ENCODE data around the gene GPD1.

GPD1 gene

DNA sequence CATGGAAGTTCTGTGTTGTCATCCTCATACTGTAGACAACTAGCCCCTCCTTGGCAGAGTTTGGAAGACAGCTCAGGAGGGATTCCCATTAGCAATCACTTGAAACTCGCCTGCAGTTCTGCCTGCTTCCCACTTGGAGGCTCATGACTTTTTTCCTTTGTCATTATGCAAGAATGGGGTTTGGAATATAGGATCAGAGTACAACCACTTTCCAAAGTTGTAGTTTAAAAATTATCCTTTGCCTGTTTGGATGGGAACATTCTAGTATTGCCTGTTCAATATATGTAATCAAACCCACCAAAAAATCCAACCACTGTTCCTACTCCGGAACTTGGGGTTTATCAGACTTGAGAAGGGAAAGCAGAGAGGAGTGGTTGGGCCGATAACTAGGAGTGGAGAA lies 2.1 kb upstream of the GPD1 start:
- no peak for DNase-seq (ENCODE audit: low read depth)

DNA sequence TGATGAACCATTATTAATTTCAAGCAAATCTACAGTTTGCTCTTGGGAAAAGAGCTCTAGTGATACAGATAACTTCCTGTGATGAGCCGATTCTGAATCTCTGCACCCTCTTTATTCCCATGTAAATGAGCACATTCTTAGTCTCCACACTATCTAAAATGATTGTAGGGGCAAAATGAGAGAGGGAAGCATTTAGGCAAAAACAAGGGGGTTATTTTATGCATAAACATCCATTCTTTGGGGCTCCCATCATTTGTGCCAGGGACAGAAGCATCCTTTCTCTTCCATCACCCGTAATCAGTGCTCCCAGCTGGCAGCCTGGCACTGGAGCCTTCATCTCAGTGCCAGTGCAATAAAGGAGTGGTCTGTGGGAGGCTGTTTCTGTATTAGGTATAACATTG lies 1.7 kb upstream of the GPD1 start:
- DNase-seq (ENCODE audit: low read depth) = no peak

DNA sequence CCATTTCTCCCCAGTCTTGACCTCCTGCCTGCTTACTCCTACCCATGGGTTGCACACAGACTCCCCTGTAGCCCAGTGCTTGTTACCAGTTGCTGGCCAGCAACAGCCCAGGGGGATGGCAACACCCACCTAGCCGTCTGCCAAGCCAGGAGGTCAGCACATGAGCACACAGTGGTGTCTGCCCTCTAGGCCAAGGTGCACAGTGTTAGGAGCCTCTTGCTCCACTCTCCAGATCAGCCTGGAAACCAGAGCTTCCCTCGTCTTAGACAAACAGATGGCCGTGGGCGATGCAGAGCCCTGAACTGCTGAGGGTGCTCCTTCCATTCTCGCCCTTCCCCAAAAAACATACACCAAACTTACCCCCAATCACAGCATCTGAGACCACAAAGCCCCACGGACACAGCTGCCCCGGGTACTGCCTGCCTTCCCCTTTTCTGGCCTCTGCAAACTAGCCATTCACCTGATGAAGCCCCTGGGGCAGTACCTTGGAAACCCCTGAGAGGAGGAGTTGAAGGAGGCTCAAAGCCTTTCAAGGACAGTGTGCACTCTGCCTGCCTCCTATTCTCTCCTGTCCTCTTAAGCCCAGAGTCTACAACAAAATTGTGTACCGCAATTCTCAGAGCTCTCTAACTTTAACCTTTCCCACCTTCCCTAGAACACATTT lies 1.0 kb upstream of the GPD1 start:
- no peak for DNase-seq (ENCODE audit: low read depth)

DNA sequence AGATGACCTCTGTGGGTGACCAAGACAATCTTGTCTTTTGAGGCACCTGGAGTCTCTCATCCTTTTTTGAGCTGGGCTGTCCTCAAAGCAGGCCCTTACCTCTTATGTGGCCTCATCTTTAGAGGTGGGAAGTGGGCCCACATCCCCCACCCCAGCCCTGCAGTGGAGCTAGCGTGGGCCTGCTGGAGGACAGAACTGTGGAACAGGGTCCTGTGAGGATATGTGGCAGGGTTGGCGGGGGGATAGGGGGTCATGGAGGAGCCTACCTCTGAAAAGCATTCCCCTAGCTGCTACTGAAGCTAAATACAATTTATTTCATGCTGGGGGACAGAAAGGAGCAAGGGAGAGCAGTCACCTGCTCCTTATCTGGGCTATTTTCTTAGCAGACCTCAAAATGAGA lies 457 bp upstream of the GPD1 start:
- DNase-seq (ENCODE audit: low read depth) = no peak

DNA sequence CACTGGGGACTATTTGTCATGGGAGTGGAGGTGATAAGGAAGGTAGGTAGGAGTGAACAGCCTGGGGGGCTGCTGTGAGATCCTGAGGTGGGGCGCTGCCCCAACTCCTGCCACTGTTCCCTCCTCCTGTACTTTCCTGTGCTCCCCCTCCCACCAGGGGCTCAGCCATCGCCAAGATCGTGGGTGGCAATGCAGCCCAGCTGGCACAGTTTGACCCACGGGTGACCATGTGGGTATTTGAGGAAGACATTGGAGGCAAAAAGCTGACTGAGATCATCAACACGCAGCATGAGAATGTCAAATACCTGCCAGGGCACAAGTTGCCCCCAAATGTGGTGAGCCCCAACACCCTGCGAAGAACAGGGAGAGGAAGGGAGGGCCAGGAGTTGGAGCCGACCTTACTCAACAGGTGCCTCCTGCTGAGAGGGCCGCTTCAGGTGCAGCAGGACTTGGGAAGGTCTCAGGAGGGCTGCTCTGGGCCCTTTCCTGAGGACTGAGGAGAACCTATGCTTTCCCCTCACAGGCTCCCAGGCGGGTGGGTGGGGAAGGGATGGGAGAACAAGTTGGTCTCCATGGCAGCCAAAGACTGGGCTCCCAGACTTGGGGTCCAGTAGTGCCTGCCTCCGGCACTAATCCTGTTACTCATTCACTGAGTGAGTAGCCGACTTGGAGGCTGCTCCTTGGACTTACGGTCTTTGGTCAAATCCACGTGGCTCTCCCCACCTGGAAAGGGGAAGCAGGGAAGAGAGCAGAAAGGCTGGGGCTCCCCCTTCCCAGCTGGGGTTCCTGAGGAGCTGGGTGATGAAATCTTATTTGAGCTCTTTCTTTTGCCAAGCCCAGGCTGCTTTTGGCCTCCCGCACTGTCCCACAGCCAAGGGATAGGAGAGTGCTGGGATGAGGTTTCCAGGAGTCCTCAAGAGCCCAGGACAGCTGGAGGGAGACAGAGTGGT lies 884 bp downstream of the GPD1 start:
- DNase-seq (ENCODE audit: low read depth) = no peak

DNA sequence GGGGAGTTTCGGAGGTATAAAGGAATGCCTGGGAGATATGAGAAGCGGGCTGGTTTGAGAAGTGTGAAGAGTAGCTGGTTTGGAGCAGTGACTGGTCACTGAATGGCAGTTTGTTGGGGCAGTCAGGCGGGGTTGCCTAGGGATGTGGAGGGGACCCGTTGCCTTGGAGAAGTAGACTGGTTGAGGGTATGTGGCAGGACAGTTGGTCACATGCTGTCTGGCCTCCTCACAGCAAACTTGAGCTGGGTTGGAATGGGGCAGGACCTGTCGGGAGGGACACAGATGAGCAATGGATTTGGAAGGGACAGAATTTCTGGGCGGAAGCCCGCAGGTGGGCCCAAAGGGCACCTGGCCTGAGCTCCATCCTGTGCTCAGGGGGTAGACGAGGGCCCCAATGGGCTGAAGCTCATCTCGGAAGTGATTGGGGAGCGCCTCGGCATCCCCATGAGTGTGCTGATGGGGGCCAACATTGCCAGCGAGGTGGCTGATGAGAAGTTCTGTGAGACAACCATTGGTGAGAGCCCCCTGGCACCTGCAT lies 2.2 kb downstream of the GPD1 start:
- DNase-seq (ENCODE audit: low read depth) = no peak

DNA sequence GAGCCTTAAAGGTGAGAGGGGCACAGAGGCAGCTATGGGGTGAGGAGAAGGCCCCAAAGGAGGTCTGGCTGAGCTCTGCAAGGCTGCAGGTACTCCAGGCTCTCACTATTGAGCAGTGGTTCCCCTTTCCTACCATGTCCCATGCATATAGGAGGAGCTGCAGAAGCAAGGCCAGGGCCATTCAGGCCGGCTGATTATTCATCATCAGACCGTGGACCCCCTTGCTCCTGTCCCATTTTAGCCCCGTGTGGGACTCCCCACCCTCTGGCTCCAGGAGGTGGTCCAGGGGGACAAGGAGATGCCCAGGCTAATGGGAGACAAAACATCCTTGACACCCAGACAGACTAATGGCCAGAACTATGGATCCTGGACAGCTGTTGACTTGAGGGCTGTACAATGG lies 3.1 kb downstream of the GPD1 start:
- no peak for DNase-seq (ENCODE audit: low read depth)

DNA sequence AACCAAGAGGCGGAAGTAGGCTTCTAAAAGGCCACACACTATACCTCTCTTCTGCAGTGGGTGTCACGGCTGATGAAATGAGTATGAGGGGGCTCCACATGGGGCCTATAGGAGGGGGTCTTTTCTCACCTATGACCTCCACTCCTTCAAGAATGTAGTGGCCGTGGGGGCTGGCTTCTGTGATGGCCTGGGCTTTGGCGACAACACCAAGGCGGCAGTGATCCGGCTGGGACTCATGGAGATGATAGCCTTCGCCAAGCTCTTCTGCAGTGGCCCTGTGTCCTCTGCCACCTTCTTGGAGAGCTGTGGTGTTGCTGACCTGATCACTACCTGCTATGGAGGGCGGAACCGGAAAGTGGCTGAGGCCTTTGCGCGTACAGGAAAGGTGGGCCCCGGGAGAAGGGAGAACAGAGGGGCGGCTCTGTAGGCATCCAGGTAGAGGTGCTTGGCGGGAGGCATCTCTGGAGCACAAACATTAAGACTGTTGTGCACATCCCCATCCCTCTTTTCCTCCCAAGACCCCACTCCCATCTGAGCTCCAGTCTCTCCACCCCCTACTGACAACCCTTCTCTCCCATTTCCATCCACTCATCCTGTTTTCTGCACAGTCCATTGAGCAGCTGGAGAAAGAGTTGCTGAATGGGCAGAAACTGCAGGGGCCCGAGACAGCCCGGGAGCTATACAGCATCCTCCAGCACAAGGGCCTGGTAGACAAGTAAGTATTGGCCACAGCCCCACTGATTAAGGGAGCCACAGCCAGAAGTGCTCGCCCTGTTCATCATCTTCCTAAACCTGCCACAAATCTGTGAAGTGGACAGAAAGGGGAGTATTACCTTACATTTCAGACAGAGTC lies 3.8 kb downstream of the GPD1 start:
- no peak for DNase-seq (ENCODE audit: low read depth)

DNA sequence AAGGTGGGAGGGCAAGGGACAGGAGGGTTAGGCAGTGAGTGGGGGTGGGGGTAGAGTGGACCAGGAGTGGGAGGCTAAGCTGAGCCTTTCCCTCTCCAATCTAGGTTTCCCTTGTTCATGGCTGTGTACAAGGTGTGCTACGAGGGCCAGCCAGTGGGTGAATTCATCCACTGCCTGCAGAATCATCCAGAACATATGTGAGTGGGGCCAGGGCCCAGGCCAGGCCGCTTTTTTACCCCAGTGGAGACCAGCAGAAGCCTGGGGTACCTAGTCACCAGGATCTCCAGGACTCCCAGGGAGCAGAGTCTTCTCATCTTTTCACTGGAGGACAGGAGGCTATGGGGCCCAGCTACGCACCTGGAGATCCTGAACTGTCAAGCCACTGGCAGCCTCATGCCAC lies 5.5 kb downstream of the GPD1 start:
- DNase-seq (ENCODE audit: low read depth) = no peak

DNA sequence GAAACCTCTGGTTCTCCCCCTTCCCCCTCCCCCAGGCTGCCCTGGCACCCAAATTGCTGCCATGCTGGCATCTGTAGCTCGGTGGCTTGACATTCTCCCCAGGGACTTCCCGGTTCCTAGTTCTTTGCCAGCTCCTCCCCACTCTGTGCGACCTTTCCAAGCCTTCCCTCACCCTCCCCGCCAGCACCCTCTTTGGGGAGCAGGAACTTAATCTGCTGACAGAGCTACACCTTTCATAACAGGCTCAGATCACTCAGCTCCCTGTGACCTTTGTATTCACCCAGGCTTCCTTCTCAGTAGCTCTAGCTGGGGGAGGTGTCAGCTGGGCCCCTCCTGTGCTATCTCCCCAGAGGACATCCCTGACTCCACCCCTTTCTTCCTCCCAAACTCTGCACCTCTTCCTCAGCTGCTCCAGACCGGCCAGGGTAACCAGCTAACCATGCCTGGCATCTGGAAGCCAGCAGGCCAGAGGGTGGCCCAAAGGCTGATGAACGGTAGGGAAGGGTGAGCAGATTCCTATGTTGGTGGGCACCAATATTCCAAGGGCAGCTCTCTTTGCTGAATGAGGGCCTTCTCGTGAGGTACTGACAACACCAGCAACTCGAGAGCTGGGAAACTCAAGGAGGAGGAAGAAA lies 6.4 kb downstream of the GPD1 start:
- no peak for DNase-seq (ENCODE audit: low read depth)

DNA sequence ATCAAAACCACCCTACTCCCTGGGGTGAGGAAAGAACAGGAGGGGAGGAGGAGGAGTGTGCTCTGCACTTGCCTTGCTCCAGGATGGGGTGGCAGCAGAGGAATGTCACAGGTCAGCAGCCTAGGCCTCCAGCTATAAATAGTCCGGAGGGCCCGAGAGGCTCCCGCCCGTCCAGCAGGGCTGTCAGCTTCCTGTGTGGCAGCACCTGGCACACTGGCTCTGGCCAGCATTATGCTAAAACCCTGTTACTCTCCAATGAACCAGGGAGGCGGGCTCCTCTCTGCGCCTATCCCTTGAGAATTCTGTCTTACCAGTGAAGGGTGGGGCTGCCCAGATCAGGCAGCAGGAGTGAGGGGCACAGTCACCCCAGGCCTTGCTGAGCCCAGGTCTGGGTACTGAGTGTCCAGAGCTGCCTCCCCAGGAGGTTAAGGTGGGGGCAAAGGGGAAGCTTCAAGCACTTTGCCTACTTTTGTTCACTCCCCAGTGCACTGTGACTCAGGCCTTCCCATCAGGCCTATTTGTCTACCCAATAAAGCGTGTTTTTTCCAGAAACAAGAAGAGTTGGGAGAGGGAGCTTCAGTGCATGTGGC lies 7.0 kb downstream of the GPD1 start:
- no peak for DNase-seq (ENCODE audit: low read depth)

DNA sequence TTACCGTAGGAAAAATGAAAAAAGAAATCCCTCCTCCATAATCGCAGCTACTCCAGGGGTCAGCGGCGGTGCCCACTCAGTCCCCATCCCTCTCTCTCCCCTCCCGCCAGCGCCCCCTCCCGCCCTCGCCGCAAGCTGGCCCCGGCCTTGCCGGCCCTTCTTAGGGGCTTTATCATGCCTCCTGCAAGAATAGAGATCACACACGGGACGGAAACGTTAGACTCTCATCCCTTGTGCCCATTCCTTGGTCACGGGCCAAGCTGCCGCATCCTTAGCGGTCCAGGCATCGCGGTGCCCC lies 7.5 kb downstream of the GPD1 start:
- DNase-seq (ENCODE audit: low read depth) = no peak

DNA sequence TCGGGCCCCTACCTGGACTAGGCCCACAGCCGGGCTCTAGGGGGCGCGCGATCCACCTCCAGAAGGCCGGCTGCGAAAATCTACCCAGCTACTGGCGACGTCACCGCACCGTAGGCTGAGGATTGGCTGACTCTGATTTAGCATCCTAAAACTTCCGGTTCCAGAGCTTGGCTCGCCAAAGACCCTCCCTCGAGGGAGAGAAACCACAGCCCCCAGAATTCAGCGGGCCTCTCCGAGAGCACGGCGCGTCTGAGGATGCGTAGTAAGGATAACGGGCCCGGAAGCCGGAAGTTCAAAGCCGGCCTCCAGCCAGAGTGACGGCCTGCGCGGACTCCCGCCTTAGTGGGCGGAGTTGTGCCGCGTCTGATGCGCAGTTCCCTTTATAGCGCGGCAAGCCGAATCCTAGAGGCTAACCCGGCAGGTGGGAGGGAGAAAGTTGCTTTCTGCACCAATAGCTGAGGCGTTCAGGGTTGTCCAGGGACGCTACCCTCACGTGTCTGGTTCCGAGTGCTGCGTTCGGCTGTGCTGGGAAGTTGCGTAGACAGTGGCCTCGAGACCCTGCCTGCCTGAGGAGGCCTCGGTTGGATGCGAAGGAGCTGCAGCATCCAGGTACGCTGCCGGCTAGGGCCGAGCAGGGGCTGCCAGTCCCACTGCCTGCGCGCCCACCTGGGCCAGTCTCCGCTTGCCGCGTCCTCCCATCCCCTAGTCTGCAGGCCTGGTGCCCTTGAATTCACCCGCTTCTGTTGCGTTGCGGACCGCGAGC lies 8.1 kb downstream of the GPD1 start, which contains the start of gene COX14:
Gene COX14, plus strand, starts transcription at position 544 of the 763 bp plus-strand sequence. CDS start 7,808 bp downstream, outside the sequence.
- peak; percentile 98 for DNase-seq (ENCODE audit: low read depth)

DNA sequence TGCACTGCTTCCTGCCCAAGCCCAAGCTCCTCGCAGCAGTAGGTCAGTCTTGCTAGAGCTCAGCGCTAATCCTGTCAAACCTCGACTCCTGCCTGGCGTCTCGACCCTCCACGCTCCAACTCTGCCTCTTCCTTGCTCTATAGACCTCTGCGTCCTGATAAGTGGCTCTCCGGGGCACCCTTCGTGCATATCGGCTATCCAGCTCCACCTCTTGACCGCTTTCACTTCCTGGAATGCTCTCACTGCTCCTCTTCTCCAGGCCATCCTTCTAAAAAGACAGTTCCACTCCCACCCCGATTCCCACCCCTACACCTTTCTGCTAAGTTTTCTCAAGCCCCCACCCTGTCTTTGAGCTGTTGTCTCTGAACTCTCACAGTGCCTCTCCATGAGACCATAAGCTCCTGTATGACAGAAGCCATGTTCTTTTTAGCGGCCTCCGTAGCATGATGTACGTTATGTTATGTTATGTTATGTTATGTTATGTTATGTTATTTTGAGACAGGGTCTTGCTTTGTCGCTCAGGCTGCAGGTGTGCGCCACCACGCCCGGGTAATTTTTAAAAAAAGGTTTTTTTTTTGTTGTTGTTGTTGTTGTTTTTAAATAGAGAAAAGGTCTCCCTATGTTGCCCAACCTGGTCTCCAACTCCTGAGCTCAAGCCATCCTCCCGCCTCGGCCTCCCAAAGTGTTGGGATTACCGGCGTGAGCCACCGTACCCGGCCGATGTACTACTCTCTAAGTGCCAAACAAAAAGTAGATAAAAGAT lies 8.8 kb downstream of the GPD1 start:
- DNase-seq (ENCODE audit: low read depth) = no peak

DNA sequence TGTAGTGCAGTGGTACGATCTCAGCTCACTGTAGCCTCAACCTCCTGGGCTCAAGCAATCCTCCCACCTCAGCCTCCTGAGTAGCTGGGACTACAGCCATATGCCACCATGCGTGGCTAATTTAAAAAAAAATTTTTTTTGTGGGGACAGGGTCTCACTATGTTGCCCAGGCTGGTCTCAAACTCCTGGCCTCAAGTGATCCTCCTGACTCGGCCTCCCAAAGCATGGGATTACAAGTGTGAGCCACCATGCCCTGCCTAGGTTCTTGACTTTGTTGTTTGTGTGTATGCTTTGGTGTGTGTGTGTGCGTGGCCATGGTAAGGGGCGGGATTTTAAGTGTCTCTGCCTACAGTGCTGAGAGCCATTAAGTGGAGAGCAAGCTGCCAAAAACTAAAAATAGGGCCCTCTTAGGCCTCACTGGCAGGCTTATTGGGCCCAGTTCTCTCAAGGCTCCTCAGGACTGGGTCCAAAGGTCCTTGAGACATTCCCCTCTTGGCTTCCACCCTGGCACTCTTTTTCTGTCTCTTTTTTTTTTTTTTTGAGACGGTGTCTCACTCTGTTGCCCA lies 13.3 kb downstream of the GPD1 start:
- DNase-seq (ENCODE audit: low read depth) = no peak

DNA sequence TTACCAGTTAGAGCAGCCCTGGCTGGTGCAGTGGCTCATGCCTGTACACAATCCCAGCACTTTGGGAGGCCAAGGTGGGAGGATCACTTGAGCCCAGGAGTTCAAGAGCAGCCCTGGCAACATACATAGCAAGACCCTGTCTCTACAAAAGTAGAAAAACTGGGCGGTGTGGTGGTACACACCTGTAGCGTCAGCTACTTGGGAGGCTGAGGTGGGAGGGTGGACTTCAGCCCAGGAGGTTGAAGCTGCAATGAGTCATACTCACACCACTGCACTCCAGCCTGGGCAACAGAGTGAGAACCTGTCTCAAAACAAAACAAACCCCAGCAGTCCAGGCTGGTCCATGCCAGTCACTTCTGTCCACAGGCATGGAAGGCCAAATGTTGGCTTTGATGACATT lies 15.6 kb downstream of the GPD1 start:
- no peak for DNase-seq (ENCODE audit: low read depth)

DNA sequence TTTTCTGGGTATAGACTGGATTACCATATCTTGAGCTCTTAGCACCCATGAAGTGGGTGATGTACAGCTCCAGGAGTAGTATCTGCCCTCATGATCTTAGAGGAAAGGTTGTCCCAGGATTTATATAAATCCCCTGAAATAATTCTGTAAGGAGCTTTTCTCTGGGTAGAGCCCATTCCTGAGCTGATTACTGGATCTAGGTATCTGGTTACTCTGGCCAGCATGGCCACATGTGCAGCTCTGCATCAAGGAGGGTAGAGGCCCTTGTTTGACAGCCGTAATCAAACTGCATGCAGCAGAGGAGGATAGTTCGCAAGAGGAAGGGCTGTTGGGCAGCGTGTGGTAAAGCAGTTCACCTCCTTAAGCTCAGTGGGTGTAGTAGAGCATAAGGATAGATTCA lies 16.7 kb downstream of the GPD1 start:
- DNase-seq (ENCODE audit: low read depth) = no peak

DNA sequence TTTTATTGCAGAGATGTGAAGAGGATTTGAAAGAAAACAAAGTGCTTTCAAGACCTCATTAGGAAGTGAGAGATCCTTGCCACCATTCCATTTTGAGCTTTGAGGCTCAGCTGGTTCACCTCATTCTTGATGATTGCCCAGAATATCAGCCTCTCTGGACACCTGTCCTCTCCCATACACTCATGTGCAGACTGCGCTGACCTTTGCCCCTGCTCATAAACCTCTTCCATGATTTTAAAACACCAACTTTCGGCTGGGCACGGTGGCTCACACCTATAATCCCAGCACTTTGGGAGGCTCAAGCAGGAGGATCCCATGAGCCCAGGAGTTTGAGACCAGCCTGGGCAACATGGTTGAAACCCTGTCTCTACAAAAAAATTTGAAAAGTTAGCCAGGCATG lies 17.1 kb downstream of the GPD1 start:
- no peak for DNase-seq (ENCODE audit: low read depth)

DNA sequence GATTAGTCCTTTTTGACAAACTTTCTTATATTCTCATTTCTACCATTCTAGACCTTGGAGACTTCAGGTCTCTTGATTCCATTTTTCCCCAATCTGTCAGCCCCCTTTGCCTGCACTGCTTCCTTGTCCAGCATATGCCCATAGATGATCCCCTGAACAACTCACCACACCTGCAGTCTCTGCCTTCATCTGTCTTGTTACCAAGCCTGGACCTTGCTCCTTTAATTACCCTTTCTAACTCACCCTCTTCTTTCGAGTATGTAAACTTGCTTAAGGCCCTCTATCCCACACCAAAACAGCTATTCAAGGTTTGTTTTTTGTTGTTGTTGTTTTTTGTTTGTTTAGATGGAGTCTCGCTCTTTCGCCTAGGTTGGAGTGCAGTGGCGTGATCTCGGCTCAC lies 17.8 kb downstream of the GPD1 start:
- no peak for DNase-seq (ENCODE audit: low read depth)

DNA sequence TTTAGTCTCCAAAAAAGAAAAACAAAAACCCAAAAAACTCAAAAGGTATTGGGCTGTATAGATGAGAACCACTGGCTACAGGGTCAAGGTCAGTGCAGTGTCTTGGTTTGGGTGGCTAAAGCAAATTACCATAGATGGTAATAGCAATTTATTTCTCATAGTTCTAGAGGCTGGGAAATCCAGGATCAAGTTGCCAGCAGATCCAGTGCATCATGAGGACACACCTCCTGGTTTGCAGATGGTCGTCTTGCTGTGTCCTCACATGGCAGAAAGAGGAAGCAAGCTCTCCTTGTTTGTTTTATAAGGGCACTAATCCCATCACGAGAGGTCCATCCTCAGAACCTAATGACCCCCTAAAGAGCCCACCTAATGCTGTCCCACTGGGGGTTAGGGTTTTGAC lies 19.4 kb downstream of the GPD1 start:
- no peak for DNase-seq (ENCODE audit: low read depth)
